Activated CD4-positive, alpha-beta T cell treated with anti-CD3 and anti-CD28 coated beads, Interleukin-2, amount 50 U/mL, for 16 hours (primary cell): Measurements from ENCODE around the gene DLGAP4.
A peak's percentile ranks its signal among the peaks of the same experiment; 100 is the strongest.

Experiments
- DNase-seq: peaks from one replicate; pipeline ENCODE4 v3.0.0-alpha.2; 2020

The DLGAP4 gene

GRCh38 chr20:36386236-36386635 lies 80.1 kb downstream of the DLGAP4 start:
- DNase-seq = no peak

- no peak for DNase-seq
These were observed 84.1 kb downstream of the DLGAP4 start for GRCh38 chr20:36390269-36390668.

GRCh38 chr20:36390719-36391415 lies 84.7 kb downstream of the DLGAP4 start:
- DNase-seq = no peak

GRCh38 chr20:36391456-36391855 lies 85.3 kb downstream of the DLGAP4 start:
- no peak for DNase-seq

- DNase-seq = no peak
These were observed 85.8 kb downstream of the DLGAP4 start for GRCh38 chr20:36391955-36392354.

GRCh38 chr20:36392989-36393388 lies 86.8 kb downstream of the DLGAP4 start:
- no peak for DNase-seq

- DNase-seq = no peak
These were observed 88.3 kb downstream of the DLGAP4 start for GRCh38 chr20:36394340-36394965.

- DNase-seq = no peak
These were observed 90.2 kb downstream of the DLGAP4 start for GRCh38 chr20:36396340-36396739.

GRCh38 chr20:36396847-36397630 lies 90.9 kb downstream of the DLGAP4 start:
- DNase-seq = no peak

GRCh38 chr20:36398515-36398914 lies 92.4 kb downstream of the DLGAP4 start:
- DNase-seq = no peak

- peak; percentile 42 for DNase-seq
These were observed 93.2 kb downstream of the DLGAP4 start for GRCh38 chr20:36399147-36399968.

GRCh38 chr20:36399969-36400545 lies 93.9 kb downstream of the DLGAP4 start:
- no peak for DNase-seq

GRCh38 chr20:36400909-36401735 lies 95.0 kb downstream of the DLGAP4 start:
- no peak for DNase-seq

GRCh38 chr20:36402708-36403107 lies 96.6 kb downstream of the DLGAP4 start:
- DNase-seq = no peak

- DNase-seq = no peak
These were observed 98.4 kb downstream of the DLGAP4 start for GRCh38 chr20:36404435-36404978.

- DNase-seq = no peak
These were observed 99.1 kb downstream of the DLGAP4 start for GRCh38 chr20:36405255-36405654.

- no peak for DNase-seq
These were observed 101.1 kb downstream of the DLGAP4 start for GRCh38 chr20:36407199-36407733.

- no peak for DNase-seq
These were observed 102.1 kb downstream of the DLGAP4 start for GRCh38 chr20:36408219-36408618.

- DNase-seq = no peak
These were observed 105.8 kb downstream of the DLGAP4 start for GRCh38 chr20:36411861-36412454.

GRCh38 chr20:36415475-36416002 lies 109.4 kb downstream of the DLGAP4 start:
- DNase-seq = no peak
